ENCODE results near the gene CA4.

DNA sequence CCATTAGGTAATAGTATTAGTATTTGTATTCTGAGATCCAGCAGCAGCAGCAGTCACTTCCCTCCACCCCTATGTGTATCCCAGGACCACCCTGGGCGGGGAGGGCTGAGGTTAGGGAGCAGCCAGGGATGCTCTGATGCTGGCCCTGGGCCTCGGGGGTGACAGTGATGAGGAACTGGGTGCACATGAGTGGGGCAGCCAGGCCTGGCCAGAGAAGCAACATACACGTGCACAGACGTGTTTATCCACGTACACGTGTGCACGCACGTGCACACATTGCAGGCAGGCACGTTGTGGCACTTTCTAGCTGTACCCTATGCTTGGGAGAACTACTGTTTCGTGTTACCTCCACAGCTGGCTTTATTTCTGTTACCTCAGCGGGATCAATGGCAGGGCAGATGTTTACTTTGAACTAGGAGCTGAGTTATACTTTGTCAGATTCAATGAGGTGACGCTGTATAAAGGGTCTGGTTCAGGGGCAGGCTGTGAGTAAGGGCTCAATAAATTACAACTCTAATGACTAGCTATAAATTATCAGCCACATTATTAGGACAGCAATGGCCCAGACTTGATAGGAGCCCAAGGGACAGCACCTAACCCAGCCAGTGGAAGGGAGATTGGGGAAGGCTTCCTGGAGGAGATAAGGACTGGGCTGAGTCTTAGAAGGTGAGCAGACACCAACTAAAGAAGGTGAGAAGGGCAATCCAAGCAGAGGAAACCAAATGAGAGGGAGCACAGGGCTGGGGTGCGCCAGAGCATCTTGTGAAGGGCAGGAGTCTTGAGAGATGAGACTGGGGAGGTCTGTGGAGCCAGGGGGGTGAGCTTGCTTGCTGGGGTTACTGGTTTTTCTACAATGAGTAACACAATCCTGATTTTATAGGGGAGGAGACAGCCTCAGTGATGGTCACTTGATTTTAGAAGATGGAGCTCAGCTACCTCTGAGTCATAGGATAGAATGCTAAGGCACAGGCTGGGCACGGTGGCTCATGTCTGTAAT lies 22.4 kb upstream of the CA4 start:
- TF ChIP-seq POLR2A (IDR thresholded peaks at IDR 0.05; ENCODE audit: extremely low read depth, insufficient read length), result no peak
- TF ChIP-seq, protein P1, sequence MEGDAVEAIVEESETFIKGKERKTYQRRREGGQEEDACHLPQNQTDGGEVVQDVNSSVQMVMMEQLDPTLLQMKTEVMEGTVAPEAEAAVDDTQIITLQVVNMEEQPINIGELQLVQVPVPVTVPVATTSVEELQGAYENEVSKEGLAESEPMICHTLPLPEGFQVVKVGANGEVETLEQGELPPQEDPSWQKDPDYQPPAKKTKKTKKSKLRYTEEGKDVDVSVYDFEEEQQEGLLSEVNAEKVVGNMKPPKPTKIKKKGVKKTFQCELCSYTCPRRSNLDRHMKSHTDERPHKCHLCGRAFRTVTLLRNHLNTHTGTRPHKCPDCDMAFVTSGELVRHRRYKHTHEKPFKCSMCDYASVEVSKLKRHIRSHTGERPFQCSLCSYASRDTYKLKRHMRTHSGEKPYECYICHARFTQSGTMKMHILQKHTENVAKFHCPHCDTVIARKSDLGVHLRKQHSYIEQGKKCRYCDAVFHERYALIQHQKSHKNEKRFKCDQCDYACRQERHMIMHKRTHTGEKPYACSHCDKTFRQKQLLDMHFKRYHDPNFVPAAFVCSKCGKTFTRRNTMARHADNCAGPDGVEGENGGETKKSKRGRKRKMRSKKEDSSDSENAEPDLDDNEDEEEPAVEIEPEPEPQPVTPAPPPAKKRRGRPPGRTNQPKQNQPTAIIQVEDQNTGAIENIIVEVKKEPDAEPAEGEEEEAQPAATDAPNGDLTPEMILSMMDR (IDR thresholded peaks at IDR 0.05; ENCODE audit: low read depth, low read length), result no peak

Data from NB4 (cell line).